ENCODE results near the gene WDR7.

Gene WDR7

DNA sequence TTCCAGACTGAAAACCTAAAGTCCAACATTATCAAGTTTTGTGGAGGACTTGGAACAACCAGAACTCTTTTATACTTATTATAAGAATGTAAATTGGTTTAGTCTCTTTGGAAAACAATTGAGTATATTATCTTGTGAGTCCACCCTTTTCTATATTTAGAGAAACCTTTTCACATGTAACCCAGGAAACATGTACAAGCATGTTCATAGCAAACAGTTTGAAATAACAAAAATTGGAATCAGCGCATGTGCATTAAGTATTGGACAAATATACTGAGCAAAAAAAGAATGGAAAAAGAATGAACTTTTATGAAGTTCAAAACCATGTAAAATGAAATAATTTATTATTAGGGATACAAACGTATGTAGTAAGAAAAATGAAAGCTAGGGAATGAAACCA, 246.0 kb downstream of the WDR7 start:
- DNase-seq: no peak

DNA sequence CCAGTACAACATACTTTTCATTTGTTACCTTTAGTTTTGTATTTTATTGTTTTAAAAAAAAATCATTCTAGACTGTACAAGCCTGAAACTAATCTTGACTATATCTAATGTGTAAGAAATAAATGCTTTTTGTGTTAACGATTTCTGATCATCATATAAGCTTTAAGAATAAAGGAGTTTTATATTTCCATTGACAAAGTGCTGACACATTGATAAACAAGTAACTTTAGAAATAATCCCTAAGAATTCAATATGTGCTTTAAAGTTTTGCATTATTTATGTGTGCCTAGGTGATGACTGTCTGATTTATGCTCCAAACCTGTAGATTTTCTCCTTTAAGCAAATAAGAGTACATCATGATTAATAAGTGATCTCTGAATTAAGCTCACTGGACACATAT, 248.5 kb downstream of the WDR7 start:
- no peak for DNase-seq

DNA sequence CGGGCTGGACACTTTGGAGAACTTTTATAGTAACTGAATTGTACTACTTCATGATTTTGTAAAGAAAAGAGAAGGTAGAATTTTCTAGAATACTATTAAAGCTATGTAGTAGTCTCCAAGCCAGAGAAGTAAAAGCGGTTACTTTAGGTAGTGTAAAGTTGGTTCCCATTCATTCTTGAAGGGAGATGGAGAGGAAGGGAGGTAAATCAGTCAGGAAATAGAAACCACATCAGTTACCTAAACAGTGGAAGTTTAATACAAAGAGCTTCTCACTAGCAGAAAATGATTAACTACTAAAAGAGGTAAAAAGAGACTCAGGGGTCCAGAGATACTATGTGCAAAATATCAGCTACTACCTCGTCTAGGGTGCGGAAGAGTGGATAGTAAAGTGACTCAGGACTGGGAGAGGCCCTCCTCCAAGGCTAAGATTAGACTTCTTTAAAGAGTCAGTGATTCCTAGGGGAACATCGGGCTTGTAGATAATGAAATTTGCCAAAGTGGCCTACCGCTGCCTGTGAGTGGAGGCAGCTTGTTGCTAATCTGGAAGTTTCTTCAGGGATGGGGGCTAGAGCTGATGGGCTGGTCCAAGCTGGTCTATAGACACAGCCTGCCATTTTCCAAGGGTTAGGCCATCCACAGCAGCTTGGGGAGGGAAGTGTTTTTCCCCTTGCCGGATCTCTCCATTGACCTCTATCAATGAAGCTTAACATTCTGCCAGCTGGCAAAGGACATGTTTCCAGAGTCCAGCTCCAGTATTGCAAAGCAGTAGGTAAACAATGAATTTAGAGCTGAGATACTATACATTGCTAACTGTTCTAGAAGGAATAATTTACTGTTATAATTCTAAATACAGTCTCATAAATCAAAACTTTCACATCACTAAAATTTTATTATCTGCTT, 249.3 kb downstream of the WDR7 start:
- DNase-seq: no peak

DNA sequence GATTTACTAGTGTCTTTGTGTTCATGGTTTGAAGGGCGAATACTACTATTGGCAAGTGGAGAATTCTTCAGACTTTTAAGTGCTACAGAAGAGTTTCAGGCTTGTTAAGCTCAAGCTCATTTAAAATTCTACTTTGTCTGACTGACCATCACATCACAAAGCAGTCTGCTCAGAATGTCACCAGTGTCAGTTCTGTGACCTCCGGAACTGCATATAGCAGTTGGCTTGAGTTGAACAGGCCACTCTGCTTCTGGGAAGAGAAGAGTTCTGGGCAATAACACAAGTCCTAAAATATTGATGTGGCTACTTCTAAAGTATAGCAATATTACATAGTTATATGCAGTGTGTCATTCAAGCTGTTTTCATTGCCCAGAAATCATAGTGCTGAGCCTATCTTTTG, 250.8 kb downstream of the WDR7 start:
- no peak for DNase-seq

DNA sequence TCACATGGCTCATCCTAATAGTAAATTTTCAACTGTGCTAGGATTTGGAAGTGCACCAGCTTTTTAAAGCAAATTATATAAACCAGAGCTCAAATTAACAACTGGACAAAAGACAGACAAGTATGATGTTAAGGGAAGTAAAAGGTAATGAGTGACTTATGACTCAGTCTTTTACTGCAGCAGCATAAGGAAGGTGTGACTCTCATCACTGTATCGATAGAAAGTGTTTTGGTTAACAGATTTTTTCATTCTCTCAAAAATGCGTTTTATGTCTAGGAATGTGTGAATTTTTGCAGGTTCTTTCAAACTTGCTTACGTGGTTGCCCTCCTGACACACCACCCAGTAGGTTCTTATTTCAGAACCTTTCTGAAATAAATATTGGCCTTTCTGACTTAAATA, 251.5 kb downstream of the WDR7 start:
- no peak for DNase-seq

DNA sequence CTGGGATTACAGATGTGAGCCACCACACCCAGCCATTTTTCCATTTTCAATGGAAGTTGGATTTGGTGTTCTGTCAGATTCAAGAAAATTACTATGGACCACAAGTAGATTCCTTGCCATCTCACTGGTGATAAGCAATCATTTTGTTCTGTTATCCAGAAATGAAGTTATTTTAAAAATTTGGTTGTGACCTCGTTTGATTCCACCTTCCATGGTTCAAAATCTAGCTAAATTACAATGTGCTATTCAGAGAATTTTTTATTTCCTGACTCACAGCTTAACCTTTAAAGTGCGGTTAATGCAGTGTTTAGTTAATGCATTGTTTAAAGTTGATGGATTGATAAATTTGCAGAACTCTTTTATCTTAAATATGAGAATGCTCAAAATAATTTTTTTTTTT, 252.5 kb downstream of the WDR7 start:
- no peak for DNase-seq

- no peak for DNase-seq
These were observed 256.6 kb downstream of the WDR7 start for GRCh38 chr18:56907771-56908170.

DNA sequence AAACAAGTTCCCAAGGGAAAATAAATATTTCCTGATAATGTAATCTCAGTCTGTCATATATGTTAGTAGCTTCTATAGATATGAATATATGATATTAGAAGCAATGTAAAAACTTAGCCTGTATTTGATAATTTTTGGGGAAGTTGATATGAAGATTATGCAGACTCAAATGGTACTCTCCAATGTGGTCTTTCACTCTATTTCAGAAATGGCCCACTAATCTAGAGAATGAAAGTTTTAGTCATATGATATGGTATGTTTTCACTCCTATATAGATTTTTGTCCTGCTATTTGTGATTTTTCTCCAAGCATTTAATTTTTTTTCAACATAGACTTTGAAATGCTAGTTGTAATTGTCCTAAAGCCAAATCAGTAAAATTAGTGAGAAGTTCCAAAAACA, 259.1 kb downstream of the WDR7 start:
- DNase-seq: no peak

DNA sequence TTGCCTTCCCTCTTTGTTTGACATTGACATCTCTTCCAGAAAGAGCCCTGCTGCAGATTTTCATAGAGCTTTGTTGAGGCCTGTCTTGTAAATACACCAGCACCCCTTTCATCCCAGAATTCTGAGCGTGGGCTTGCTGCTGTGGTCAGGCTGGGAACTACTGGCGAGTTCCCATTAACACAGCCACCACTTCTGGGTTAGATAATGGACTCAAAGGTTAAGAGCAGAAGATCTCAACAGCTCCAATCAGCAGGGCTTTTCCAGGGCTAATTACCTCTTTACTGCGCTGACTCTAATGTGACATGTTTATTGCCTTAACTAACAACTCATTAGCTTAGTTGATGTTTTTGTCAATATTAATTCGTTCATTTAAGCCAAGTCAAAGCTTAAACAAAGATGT, 259.8 kb downstream of the WDR7 start:
- DNase-seq: no peak

DNA sequence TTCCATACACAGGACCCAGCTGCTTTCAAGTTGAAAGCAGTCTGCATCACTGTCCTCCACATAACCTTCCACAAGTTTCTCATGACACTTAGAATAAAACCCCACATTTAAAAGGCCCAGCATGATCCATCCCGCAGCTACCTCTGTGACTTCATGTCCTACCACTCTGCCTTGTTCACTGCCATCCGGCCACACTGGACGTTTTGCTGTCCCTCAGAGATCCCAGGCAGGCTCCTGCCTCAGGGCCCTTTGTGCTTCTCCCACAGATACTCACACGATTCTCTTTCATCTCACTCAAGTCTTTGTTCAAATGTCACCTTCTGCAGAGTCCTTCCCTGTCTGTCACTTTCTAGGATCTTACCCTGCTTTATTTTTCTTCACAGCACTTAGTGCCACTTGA, 262.8 kb downstream of the WDR7 start:
- DNase-seq: no peak

GRCh38 chr18:56919190-56919589, 268.0 kb downstream of the WDR7 start:
- no peak for DNase-seq

- no peak for DNase-seq
These were observed 270.8 kb downstream of the WDR7 start for GRCh38 chr18:56921896-56922480.

- no peak for DNase-seq
These were observed 275.6 kb downstream of the WDR7 start for GRCh38 chr18:56926734-56927133.

DNA sequence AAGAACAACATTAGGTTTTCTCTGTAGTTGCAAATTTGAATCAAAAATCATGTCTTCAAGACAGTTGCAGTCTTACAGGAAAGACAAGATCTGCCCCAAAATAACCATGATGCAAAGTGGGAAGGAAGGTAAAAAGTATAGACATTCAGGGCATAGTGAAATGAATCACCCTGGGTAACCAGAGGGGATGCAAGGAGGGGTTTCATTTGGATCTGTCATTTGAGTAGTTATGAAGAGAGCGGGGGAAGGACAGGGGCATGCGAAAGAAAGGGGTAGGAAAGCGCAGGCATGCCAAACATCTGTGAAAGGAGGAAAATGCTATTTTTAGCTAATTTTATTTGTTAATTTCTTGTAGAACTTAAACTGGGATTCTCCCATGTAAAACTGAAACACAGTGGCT, 276.6 kb downstream of the WDR7 start:
- DNase-seq: no peak

DNA sequence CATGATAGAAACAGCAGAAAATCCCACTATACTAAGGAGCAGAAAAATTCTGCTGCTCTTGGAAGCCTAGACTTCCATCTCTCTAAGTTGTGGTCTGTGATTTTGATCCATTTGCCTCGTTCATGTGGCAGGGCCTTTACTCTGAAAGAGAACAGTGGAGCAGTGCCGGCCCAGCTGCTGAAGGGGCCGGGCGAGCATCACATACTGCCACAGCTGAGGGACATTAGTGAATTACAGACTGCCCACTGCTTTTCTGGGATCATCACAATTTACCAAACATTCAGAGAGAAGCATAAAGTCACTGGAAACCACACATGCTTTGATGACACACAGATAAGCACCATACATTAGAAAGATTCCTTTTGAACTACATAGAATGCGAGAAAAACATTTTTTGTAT, 278.7 kb downstream of the WDR7 start:
- DNase-seq: no peak

- DNase-seq: no peak
These were observed 282.3 kb downstream of the WDR7 start for GRCh38 chr18:56933472-56933871.

DNA sequence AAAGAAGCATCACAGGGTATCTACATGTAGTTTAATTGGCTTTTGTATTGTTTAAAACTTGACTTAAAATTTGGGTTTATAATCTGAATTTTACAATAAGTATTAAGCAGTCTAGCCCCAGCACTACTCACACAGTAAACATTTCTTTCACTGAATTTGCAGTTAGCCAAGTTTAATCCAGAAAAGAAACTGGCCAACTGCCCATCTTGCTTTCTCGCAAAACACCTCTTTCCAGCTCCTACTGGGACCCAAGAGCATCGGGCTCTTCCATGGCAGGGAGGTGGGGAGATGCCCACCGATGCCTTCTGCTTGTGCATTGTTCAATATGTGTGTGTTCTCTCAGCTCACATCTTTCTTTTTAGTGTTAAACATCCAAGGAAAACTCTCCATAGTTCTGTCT, 283.0 kb downstream of the WDR7 start:
- no peak for DNase-seq

- no peak for DNase-seq
These were observed 283.7 kb downstream of the WDR7 start for GRCh38 chr18:56934906-56935305.

DNA sequence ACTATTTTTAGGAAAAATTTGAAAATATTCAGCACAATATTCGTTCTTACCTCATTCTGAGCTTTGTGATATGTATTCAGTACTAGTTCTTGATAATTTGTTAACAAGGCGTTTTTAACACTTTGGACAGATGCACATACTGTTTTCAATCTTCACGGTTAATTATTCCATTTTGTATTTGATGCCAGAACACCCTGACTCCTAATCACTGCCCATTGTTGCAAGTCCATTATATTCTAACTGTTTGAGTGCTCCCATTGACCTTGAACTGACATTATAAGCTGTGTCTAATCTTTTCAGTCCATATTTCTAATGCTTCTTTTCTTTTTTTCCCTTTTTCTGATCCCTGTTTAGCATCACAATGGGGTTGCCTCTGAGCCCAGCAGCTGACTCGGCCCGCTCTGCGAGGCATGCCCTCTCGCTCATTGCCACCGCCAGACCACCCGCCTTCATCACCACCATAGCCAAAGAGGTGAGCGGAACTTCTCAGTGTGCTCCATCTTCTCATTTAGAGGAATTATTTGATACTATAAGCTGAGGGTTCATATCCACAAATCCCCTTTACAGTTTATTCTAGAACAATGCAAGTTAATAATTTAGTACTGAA, 284.4 kb downstream of the WDR7 start:
- DNase-seq: no peak

DNA sequence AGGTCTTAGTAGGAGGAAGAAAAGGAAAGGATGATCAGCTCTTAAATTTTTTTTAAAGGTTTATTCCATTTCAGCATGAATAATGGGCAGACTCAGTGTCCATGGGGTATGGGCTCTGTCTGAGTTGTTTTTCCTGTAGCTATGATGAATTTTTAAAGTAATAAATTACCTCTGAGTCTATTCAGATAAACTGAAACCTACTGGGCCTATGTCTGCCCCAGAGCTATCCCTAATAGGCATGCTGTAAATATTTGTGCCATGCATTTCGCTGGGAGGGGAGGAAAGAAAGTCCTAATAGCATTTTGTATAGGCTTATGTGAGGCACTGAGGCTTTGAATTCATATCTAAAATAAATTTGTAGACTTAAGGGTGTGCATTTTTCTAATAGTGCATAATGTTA, 285.3 kb downstream of the WDR7 start:
- DNase-seq: no peak

DNA sequence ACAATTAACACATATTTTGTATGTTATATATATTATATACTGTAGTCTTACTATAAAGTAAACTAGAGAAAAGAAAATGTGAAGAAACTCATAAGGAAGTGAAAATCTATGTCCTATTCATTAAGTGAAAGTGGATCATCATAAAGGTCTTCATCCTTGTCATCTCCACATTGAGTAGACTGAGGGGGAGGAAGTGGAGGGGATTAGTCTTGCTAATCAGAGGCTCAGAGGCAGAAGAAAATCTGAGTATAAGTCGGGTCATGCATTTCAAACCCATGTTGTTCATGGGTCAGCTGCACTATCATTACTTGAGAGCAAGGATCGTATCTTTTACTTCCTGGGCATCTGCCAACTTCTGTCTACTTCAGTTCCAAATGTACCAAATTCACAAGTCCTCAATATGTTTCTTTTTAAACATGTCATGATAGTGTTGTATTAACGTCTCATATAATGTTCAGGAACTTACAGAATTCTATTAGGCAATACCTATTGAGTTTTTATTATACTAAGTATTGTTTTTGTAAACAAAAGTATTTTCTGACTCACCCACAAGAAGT, 286.8 kb downstream of the WDR7 start:
- no peak for DNase-seq

DNA sequence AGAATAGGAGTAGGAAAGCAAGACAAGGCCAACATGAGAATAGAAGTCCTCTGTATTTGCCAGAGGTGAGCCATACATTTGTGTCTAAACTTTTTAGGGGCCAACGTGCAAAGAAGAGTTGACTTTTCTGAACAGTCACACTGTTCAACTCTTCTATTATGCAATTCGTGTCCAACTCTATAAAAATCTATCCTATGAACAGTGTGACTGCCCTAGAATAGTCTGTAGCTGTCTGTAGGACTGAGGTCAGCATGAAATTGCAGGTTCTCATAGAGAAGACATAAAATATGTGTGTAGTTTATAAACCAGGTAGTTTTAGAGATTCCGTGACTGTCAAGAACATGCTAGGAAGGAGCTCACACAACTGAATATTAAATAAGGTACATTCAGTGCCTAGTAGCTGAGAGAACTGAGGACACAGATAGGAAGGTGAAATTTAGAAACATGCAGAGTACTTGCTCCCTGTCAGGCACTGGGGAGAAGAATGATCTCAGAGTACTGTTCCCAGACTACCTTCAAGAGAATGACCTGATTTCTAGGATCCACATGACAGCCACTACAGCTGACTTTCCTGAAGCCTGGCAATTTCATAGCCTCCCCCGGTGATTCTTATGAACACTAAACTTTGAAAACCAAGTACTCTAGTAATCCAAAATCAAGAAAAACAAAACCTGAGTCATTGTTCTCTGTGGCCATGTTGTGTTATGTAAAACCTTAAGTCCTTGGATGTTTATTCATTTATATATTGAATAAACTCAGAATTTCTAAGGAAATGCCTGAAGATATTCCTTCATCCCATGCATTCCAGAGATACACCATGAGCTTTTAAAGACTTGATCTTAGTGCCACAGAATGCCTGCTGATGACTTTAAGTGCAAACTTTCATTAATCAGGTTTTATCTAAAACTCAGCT, 294.3 kb downstream of the WDR7 start:
- DNase-seq: no peak

DNA sequence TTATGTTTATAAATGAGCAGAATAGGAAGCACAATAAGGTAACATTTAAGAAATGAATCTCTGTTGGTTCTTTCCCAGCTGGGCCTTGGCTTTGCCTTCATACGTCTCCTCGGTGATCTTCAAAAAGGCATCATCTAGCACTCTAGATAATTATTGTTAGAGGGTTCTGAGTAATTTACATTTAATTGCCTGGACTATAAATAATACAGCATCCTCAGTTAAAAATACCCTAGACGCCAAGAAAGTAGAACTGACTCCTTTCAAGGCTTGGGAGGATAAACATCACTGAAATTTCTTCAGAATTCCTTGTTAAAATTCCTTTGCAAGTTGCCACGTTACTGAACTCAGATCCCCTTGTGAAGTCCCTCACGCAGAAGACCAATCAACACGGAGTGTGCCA, 296.1 kb downstream of the WDR7 start:
- DNase-seq: no peak

Data from AML-193 (cell line).